Subcutaneous preadipocyte (primary cell): ENCODE results near the gene TJP1. TPM values are rescaled to one million over a fixed set of nuclear protein-coding genes. Genes with fewer than 3 reads are reported as not detected.

Experiments
- small RNA-seq: library from RNA; depleted of rRNA; stranded (forward); fragments of <200 nt; gene quantifications from one replicate; pipeline ENCODE3, GENCODE V24; 2012
- total RNA-seq: library from RNA; depleted of rRNA; stranded (reverse); fragments of >200 nt; gene quantifications from 2 replicates; pipeline ENCODE4 v1.2.3, GENCODE V29; 2012

Gene TJP1
- total RNA-seq = 37.1 and 67.6 TPM in 2 replicates

DNA sequence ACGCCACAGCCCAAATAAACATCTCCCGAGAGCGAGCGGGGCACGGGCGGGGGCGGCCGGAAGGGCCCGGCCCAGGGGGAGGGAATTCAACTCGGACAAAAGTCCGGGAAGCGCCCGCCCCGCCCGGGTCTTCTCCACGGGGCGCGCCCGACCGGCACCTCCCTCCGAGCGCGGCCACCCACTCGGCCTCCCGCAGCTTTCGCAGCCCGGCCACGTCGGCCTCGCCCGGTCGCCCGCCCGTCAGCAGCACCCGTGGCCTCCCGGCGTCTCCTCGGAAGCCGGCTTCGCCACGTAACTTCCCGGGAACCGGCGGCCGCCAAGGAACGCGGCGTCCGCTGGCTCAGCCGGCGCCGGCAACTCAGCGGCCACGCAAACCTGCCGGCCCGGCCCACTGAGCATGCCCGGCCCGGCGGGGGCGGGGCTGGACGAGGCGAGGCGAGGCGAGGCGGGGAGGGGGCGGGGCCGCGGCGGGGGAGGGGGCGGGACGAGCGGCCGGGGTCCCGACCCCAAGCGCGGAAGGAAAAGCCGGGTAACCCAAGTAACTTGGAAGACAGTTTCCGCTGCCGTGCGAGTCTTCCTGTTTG is at the start of gene TJP1:
Gene TJP1, minus strand, starts transcription at position 369 of the 584 bp plus-strand sequence. CDS start 440 bp downstream, outside the sequence.

Small RNA genes within 50 kb of the gene (small RNA-seq; reads per million reads assigned to genes)
- gene HMGN2P5 = not detected
